H1 (cell line): ENCODE data around the gene SLC5A9. TPM values are rescaled to one million over a fixed set of nuclear protein-coding genes. Genes with fewer than 3 reads are reported as not detected.

Experiments used
- RFX5 ChIP-seq: IDR thresholded peaks from 2 replicates; pipeline ENCODE4 v1.6.1; 2011; ENCODE audit warnings: low read depth, low read length, improper control_type of control experiment, borderline replicate concordance
- polyA plus RNA-seq, 7 experiments: library from polyadenylated mRNA; depleted of rRNA in 3 of 7; stranded (reverse) in 5 of 7; unstranded in 2 of 7; fragments of >200 nt in 5 of 7; fragments of 200-250 nt in 2 of 7; gene quantifications; 1 replicate in 5 of 7; 2 replicates in 1 of 7; 4 replicates in 1 of 7; pipeline versions ENCODE4 v1.2.1 to v1.2.3, GENCODE V29; 2011 to 2013; ENCODE audit warnings: missing spikeins in 2 of 7, mixed read lengths in 2 of 7
- total RNA-seq: library from RNA; stranded (reverse); fragmentation: NEBNext Ultra II Directional; extraction: Animal tissue kit (Norgen Biotek cat#: 25700); gene quantifications from 2 replicates; pipeline ENCODE4 v1.2.1, GENCODE V29; 2021
- TF ChIP-seq, protein P1 (sequence below): fragments of 300-600 bp; sonication (generic); IDR thresholded peaks from 2 replicates; pipeline ENCODE4 v1.7.1; 2012; ENCODE audit warnings: low read length, moderate library complexity, mild to moderate bottlenecking, inconsistent platforms; ENCODE audit not compliant: insufficient replicate concordance

Gene SLC5A9
- total and polyA plus RNA-seq, 2 of the 8 experiments (the other 6 are each of a cell fraction or from before 2014, with no cell fraction given): 0.03 TPM; not detected in 1

GRCh38 chr1:48266576-48266975 lies 44.1 kb downstream of the SLC5A9 start (continued):
- TF ChIP-seq, protein P1, sequence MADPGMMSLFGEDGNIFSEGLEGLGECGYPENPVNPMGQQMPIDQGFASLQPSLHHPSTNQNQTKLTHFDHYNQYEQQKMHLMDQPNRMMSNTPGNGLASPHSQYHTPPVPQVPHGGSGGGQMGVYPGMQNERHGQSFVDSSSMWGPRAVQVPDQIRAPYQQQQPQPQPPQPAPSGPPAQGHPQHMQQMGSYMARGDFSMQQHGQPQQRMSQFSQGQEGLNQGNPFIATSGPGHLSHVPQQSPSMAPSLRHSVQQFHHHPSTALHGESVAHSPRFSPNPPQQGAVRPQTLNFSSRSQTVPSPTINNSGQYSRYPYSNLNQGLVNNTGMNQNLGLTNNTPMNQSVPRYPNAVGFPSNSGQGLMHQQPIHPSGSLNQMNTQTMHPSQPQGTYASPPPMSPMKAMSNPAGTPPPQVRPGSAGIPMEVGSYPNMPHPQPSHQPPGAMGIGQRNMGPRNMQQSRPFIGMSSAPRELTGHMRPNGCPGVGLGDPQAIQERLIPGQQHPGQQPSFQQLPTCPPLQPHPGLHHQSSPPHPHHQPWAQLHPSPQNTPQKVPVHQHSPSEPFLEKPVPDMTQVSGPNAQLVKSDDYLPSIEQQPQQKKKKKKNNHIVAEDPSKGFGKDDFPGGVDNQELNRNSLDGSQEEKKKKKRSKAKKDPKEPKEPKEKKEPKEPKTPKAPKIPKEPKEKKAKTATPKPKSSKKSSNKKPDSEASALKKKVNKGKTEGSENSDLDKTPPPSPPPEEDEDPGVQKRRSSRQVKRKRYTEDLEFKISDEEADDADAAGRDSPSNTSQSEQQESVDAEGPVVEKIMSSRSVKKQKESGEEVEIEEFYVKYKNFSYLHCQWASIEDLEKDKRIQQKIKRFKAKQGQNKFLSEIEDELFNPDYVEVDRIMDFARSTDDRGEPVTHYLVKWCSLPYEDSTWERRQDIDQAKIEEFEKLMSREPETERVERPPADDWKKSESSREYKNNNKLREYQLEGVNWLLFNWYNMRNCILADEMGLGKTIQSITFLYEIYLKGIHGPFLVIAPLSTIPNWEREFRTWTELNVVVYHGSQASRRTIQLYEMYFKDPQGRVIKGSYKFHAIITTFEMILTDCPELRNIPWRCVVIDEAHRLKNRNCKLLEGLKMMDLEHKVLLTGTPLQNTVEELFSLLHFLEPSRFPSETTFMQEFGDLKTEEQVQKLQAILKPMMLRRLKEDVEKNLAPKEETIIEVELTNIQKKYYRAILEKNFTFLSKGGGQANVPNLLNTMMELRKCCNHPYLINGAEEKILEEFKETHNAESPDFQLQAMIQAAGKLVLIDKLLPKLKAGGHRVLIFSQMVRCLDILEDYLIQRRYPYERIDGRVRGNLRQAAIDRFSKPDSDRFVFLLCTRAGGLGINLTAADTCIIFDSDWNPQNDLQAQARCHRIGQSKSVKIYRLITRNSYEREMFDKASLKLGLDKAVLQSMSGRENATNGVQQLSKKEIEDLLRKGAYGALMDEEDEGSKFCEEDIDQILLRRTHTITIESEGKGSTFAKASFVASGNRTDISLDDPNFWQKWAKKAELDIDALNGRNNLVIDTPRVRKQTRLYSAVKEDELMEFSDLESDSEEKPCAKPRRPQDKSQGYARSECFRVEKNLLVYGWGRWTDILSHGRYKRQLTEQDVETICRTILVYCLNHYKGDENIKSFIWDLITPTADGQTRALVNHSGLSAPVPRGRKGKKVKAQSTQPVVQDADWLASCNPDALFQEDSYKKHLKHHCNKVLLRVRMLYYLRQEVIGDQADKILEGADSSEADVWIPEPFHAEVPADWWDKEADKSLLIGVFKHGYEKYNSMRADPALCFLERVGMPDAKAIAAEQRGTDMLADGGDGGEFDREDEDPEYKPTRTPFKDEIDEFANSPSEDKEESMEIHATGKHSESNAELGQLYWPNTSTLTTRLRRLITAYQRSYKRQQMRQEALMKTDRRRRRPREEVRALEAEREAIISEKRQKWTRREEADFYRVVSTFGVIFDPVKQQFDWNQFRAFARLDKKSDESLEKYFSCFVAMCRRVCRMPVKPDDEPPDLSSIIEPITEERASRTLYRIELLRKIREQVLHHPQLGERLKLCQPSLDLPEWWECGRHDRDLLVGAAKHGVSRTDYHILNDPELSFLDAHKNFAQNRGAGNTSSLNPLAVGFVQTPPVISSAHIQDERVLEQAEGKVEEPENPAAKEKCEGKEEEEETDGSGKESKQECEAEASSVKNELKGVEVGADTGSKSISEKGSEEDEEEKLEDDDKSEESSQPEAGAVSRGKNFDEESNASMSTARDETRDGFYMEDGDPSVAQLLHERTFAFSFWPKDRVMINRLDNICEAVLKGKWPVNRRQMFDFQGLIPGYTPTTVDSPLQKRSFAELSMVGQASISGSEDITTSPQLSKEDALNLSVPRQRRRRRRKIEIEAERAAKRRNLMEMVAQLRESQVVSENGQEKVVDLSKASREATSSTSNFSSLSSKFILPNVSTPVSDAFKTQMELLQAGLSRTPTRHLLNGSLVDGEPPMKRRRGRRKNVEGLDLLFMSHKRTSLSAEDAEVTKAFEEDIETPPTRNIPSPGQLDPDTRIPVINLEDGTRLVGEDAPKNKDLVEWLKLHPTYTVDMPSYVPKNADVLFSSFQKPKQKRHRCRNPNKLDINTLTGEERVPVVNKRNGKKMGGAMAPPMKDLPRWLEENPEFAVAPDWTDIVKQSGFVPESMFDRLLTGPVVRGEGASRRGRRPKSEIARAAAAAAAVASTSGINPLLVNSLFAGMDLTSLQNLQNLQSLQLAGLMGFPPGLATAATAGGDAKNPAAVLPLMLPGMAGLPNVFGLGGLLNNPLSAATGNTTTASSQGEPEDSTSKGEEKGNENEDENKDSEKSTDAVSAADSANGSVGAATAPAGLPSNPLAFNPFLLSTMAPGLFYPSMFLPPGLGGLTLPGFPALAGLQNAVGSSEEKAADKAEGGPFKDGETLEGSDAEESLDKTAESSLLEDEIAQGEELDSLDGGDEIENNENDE: no peak
- TF ChIP-seq RFX5: no peak
